NCI-H2171 (cell line): Measurements from ENCODE around the gene HOXD11.

ENCODE experiments used
- DNase-seq: peaks from one replicate; lab custom pipeline; 2025; lab: John Stamatoyannopoulos, UW

HOXD11 gene

GRCh38 chr2:176132205-176133171 is 25.4 kb downstream of the HOXD11 start:
- DNase-seq: no peak

- no peak for DNase-seq
These were observed 26.3 kb downstream of the HOXD11 start for GRCh38 chr2:176133389-176133788.

GRCh38 chr2:176134035-176134434 is 27.0 kb downstream of the HOXD11 start:
- no peak for DNase-seq

GRCh38 chr2:176135035-176135440 is 28.0 kb downstream of the HOXD11 start:
- DNase-seq: no peak

GRCh38 chr2:176136374-176137251 is 29.5 kb downstream of the HOXD11 start:
- DNase-seq: no peak

DNA sequence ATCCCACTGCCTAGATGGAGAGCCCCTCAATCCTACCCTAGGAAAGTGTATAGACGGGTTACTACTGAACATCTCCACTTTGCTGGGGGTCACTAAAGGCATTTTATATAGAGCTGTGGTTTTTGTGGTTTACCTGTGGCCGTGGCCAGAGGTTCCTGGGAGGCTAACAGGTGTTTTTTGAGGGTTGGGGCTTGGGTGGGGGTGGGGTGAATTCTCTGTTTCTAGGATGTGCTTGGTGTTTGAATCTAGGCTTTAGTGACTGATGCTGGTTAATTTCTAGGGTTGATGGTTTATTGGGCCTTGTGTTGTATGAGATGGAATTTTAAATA is 30.1 kb downstream of the HOXD11 start:
- DNase-seq: no peak

GRCh38 chr2:176137906-176138305 is 30.8 kb downstream of the HOXD11 start:
- no peak for DNase-seq

GRCh38 chr2:176138526-176138922 is 31.4 kb downstream of the HOXD11 start:
- no peak for DNase-seq

DNA sequence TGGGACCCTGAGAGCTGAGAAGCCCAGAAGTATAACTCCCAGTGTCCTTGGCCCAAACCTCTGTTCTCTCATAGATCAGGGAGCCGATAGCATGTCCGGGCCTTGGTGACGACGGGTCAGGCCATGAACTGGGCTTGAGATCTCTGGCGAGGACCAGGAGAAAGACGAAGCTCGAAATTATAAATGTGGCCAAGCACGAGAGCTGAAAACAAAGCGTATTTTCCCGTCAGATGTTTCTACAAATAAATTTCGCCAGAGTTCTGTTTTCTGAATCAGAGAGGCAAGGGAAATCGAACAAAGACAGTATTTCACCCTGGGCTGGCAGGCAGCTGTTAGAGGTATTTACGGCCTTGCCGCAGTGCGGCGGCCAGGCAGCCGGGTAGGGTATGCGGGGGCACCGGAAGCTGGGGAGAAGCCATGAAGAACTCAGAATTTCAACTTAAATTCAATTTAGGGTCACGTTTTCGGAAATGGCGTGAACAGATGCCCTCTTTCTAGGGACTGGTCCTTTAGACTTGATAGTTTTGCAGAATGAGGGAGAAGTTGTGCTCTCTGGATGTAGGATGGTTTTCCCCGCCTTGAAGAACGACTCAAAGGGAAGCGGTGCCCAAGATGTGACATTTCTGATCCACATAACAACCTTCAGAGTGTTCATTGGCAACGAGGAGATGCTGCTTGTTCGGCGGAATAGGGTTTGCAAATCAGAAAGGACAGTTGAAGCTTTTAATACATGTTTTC is 32.0 kb downstream of the HOXD11 start:
- no peak for DNase-seq

DNA sequence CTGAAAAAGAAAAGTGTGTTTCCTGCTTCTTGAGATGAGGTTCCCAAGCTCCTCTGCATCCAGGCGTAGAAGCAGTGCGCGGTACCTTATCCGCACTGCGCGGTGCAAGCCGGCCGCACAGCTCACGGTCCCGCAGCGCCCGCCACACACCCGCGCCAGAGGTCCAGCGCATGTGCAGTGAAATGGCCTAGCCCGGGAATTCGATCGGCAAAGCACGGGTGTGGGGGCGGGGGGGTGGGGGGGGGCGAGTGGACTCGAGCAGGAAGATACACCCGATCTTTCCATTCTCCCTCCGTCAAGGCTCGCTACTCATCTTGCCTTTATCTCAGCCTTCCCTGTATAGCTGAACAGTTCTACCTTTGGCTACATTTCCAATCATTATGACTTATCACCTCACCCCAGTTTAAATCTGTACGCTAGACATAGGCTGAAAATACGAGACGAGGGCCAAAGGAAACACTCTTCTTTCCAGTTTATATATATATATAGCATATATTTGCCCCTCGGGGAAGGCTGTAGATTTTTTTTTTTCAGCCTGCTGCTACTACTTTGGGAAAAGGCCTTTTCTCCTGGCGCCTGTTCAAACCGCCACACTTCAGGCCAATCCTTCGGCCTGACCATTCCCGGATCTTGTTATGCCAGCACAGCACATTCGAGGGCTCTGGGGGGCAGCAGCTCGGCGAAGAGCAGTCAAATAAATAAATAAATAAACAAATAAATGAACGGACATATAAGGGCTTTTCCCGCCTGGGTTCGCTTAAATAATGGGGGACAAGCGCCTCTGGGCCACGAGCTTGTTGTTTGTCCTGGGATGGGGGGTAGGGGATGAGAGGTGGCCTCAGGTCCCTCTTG is 32.8 kb downstream of the HOXD11 start:
- DNase-seq: no peak

- DNase-seq: peak; percentile 88
These were observed 33.6 kb downstream of the HOXD11 start for GRCh38 chr2:176140513-176141317.

DNA sequence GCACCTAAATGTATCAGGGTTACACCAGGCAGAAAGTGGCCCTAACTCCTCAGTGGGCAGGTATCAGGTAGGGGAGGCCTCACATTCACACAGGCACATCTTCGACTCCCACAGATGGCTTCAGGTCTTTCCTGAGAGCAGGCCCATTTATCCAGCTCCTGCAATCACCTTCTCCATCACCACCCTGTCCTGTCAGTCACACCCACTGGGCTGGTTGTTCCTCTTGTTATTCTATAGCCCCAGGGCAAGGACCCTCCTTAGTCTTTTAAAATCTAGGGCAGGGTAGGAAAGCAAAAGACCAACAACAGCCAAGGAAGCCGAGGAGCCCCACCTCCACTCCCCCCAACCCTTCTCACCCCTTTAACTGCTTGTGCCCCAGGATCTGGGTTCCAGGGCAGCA is 35.2 kb downstream of the HOXD11 start:
- no peak for DNase-seq

DNA sequence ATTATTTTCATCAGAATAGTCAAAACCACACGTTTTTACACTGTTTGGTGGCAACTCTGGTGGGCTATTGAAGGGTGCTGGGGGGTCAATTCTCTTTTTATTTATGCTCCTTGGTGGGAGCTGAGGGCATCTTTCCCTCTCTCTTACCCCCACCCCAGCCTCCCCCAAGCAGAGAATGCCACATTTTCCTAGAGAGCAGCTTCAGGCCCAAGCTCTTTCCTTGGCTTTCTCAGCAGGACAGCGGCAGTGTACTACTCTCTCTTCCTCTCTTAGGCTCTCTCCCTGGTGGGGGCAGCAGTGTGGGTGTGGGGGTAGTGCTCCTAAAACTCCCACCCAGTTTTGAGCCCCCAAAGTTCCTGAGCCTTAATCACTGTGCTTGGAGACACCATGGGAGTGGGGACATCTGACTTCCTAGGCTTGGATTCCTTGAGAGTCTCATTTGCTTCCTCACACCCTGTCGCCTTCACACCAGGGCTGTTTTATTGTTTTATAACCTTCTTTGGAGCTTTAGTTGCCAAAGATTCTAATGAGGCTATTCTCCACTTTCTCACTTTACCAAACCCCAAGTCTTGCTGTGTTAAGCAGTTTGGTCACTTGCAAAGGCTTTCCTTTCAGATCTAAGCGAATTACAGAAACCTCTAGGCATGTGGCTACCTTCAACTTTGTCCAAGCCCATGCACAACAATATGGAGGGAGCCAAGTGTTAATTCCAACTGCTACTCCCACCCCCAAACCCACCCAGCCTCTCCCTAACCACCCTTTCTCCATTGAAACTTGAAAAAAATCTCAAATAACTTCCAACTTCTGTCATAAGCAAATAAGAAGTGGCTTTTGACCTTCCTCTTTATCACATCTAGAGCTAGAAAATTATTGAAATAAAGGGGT is 38.2 kb downstream of the HOXD11 start:
- no peak for DNase-seq

DNA sequence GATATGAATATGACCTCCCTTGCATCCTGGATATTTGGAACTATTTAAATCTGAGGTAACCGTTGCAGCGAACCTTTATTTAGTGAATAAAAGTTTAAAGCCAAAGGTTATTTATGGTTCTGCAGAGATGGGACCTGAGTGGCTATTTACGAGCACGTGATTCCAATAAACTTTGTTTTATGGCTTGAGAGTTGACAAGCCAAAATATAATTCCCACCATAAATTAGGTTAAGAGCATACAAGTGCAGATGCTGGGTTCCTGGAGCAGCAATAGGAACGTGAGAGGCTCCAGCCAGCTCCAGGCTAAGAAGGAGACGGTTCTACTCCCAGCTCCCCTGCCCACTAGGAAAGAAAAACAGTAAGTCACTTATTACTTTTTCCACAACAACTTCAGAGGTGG is 39.0 kb downstream of the HOXD11 start:
- no peak for DNase-seq

- no peak for DNase-seq
These were observed 39.6 kb downstream of the HOXD11 start for GRCh38 chr2:176146645-176147044.

DNA sequence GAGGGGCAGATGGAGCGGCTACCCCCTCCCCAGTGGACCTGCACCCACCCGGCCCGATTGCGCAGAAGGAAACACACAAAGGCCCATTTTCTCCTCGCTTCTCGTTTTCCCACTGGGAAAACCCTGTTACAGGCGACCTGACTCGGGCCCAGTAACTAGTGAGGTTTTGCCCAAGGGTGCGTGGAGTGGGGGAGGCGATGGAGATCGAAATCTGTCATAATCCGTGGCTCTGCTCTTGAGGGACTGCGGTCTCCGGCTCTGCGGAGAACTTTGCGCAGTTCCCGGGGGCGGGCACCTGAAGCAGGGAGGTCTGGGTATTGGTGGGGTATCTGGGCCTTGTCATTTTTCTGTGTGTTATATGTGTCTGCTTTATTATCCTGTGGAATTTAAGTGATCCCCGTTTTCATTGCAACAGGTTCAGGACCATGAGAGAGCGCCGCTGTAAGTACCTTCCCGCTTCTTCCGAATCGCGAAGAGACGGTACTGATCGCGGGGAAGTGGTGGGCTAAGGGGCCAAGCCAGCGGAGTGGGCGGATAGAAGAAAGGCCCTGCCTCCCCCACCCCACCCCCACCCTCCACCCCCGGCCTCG is 40.2 kb downstream of the HOXD11 start:
- DNase-seq: no peak

GRCh38 chr2:176147800-176148496 is 40.9 kb downstream of the HOXD11 start:
- no peak for DNase-seq

- no peak for DNase-seq
These were observed 41.8 kb downstream of the HOXD11 start for GRCh38 chr2:176148751-176149421.
